Kidney (tissue), 14 donors: ENCODE measurements around the gene CTAGE9. TPM values are rescaled to one million over a fixed set of nuclear protein-coding genes. Genes with fewer than 3 reads are reported as not detected.

Experiments
- DNase-seq, 5 donors: peaks; one replicate each; pipeline ENCODE4 v3.0.0-alpha.2; 2013 to 2020
- FAIRE-seq: peaks from 2 replicates; lab custom pipeline; 2012; peaks lifted over from hg19 to GRCh38; lab: Jason Lieb, UNC
- H3K27ac ChIP-seq, 2 donors: one replicate each; pipeline ENCODE4 v1.7.0; 2013; ENCODE audit warnings: low read depth in 2 of 2, low read length in 2 of 2, inconsistent platforms in 1 of 2
- H3K27me3 ChIP-seq: one replicate; pipeline ENCODE4 v1.7.1; 2013; ENCODE audit warnings: low read length, inconsistent platforms; ENCODE audit not compliant: control insufficient read depth, insufficient read depth
- H3K36me3 ChIP-seq, 3 donors: one replicate each; pipeline versions ENCODE4 v1.7.0 to v1.7.1; 2013; ENCODE audit warnings: low read length in 3 of 3, control low read depth in 1 of 3, inconsistent platforms in 1 of 3; ENCODE audit not compliant: insufficient read depth in 3 of 3, control insufficient read depth in 2 of 3
- H3K4me1 ChIP-seq, 3 donors: one replicate each; pipeline versions ENCODE4 v1.7.0 to v1.7.1; 2013; ENCODE audit warnings: low read length in 3 of 3, inconsistent platforms in 1 of 3, low read depth in 1 of 3; ENCODE audit not compliant: control insufficient read depth in 2 of 3, insufficient read depth in 2 of 3
- H3K4me3 ChIP-seq, 3 donors: one replicate each; pipeline versions ENCODE4 v1.7.0 to v1.8.1; 2013; ENCODE audit warnings: low read length in 3 of 3, control low read depth in 1 of 3, inconsistent platforms in 1 of 3
- H3K9ac ChIP-seq, 3 donors: one replicate each; pipeline versions ENCODE4 v1.7.0 to v1.7.1; 2013; ENCODE audit warnings: low read length in 3 of 3, control low read depth in 1 of 3, inconsistent platforms in 1 of 3
- H3K9me3 ChIP-seq, 3 donors: one replicate each; pipeline versions ENCODE4 v1.7.0 to v1.7.1; 2013; ENCODE audit warnings: low read length in 3 of 3, control low read depth in 1 of 3, inconsistent platforms in 1 of 3; ENCODE audit not compliant: control insufficient read depth in 2 of 3, insufficient read depth in 1 of 3
- CTCF ChIP-seq: IDR thresholded peaks from 3 replicates; pipeline ENCODE4 v1.5.1; 2012; ENCODE audit warnings: mild to moderate bottlenecking, moderate library complexity, borderline replicate concordance; ENCODE audit not compliant: insufficient read depth; ENCODE audit errors: extremely low read depth
- intact Hi-C: fragments of 100-400 bp; cut with DNase I; formaldehyde crosslinking; loops from one replicate; pipeline ENCODE4 v1.11.1; 2022
- polyA plus RNA-seq: library from polyadenylated mRNA; stranded (reverse); fragments of 350-450 nt; fragmentation: Illumina TruSeq; extraction: RNeasy Lipid Tissue Mini Kit (QIAGEN cat#74804); gene quantifications from one replicate; pipeline ENCODE4 v1.2.3, GENCODE V29; 2014; ENCODE audit warnings: low read depth, low replicate concordance; ENCODE audit not compliant: insufficient read depth
- total RNA-seq: library from RNA; stranded (reverse); fragmentation: NEBNext Ultra II Directional; extraction: Animal tissue kit (Norgen Biotek cat#: 25700); gene quantifications from one replicate; pipeline ENCODE4 v1.2.1, GENCODE V29; 2021
- donor health status: control.
- donor health status: control.
- donor health status: control.
- donor health status: control.
- donor health status: control.
- donor health status: DM: yes; HTN: yes; CAD: no.
- donor health status: Normal renal cell carcinoma (clear cell type).

Gene CTAGE9
- total and polyA plus RNA-seq, 2 donors from 2014 or later: not detected

- Histone ChIP-seq H3K27ac (no peak overlapping the region), H3K4me3 (no peak overlapping the region), H3K9me3 (no peaks in the 10 kb centered on the region), H3K9ac (no peak overlapping the region), H3K4me1 (no peaks in the 10 kb centered on the region), H3K27me3 (no peaks in the 10 kb centered on the region), H3K36me3 (peaks cover 0 to 1% (median 0%) of the 10 kb centered on the region in 3 donors)
- intact Hi-C loops: no loop called here
- FAIRE-seq (no peak), DNase-seq (no peak)
- no peak for TF ChIP-seq CTCF
Observed at GRCh38 chr6:131731224-131731623, 20.4 kb upstream of the CTAGE9 start.

- Histone ChIP-seq H3K9me3 (no peaks in the 10 kb centered on the region), H3K9ac (no peak overlapping the region), H3K4me1 (no peaks in the 10 kb centered on the region), H3K27me3 (no peaks in the 10 kb centered on the region), H3K4me3 (no peak overlapping the region), H3K36me3 (peaks cover 0 to 2% (median 0%) of the 10 kb centered on the region in 3 donors), H3K27ac (no peak overlapping the region)
- FAIRE-seq (no peak), DNase-seq (no peak)
- no peak for TF ChIP-seq CTCF
- intact Hi-C loops: no loop called here
Observed at GRCh38 chr6:131730264-131730663, 19.4 kb upstream of the CTAGE9 start.

GRCh38 chr6:131729550-131729949 lies 18.7 kb upstream of the CTAGE9 start:
- no peak overlapping the region for H3K27ac ChIP-seq
- H3K4me3 ChIP-seq: no peak overlapping the region
- TF ChIP-seq CTCF: no peak
- FAIRE-seq (no peak), DNase-seq (peak in 1 of 5 donors; percentile 24)
- no peaks in the 10 kb centered on the region for H3K27me3 ChIP-seq
- peaks cover 0 to 2% (median 0%) of the 10 kb centered on the region in 3 donors for H3K36me3 ChIP-seq
- no peaks in the 10 kb centered on the region for H3K4me1 ChIP-seq
- H3K9me3 ChIP-seq: no peaks in the 10 kb centered on the region
- H3K9ac ChIP-seq: no peak overlapping the region
- intact Hi-C loops: no loop called here
